ENCODE results near the gene CCDC60.

DNA sequence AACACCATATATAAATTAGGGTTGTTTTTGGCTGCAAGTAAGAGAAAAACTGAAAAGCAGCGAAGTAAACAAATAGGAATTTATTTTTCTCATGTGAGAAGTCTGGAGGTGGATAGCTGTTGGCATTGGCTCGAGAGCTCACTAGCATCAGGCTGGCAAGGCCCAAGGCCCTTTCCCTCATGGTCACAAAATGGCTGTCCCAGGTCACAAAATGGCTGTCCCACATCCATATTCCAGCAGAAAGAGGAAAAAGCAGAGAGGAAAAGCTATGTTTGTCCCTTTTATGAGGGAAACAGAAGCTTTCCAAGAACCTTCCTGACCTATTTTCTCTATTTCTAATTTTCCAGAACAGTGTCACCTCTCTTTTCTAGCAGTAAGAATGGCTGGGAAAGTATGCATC is 7.5 kb downstream of the CCDC60 start:
- TF ChIP-seq L3MBTL2 (conservative IDR thresholded peaks at IDR 0.05) (no peak), CTBP1 (IDR thresholded peaks at IDR 0.05; ENCODE audit: borderline replicate concordance) (no peak), HDGF (IDR thresholded peaks at IDR 0.05; ENCODE audit: borderline replicate concordance) (no peak), FOXK2 (IDR thresholded peaks at IDR 0.05) (no peak), TARDBP (IDR thresholded peaks at IDR 0.05) (no peak), ARNT (IDR thresholded peaks at IDR 0.05) (no peak), SUZ12 (IDR thresholded peaks at IDR 0.05) (no peak)
- TF ChIP-seq, protein P1, sequence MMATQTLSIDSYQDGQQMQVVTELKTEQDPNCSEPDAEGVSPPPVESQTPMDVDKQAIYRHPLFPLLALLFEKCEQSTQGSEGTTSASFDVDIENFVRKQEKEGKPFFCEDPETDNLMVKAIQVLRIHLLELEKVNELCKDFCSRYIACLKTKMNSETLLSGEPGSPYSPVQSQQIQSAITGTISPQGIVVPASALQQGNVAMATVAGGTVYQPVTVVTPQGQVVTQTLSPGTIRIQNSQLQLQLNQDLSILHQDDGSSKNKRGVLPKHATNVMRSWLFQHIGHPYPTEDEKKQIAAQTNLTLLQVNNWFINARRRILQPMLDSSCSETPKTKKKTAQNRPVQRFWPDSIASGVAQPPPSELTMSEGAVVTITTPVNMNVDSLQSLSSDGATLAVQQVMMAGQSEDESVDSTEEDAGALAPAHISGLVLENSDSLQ (IDR thresholded peaks at IDR 0.05) = no peak
